Articular chondrocyte of knee joint (primary cell): Measurements from ENCODE around the gene MDH1B. TPM values are rescaled to one million over a fixed set of nuclear protein-coding genes. Genes with fewer than 3 reads are reported as not detected.

Source experiments
- small RNA-seq: library from RNA; depleted of rRNA; stranded (forward); fragments of <200 nt; gene quantifications from one replicate; pipeline ENCODE3, GENCODE V24; 2012
- total RNA-seq: library from RNA; depleted of rRNA; stranded (reverse); fragments of >200 nt; gene quantifications from 2 replicates; pipeline ENCODE4 v1.2.3, GENCODE V29; 2012

MDH1B gene
- total RNA-seq, result 2.3 and 2.7 TPM in 2 replicates

GRCh38 chr2:206765242-206766056, at the start of gene MDH1B, which contains the start of gene FASTKD2:
Gene MDH1B, minus strand, starts transcription at chr2:206765328. Its CDS starts 57 bp downstream, at chr2:206765271.
Gene FASTKD2, plus strand, starts transcription at chr2:206765606. Its CDS starts 1,088 bp downstream, at chr2:206766694.

GRCh38 chr2:206718296-206718695, 46.8 kb downstream of the MDH1B start, which contains the start of gene DYTN:
Gene DYTN, minus strand, starts transcription at chr2:206718396. Its CDS starts 117 bp downstream, at chr2:206718279.

Small RNAs within 50 kb of the gene (small RNA-seq; reads per million reads assigned to genes)
- gene MIR3130-2 (0.65 reads per million, percentile 22 among the genes with 10 or more reads in this experiment), gene RF00019 (not detected)

Other genes starting within 250 kb of the MDH1B start
- gene FAM237A, start 122.8 kb downstream of the MDH1B start, total RNA-seq, result not detected in 2 replicates
- not detected in 2 replicates for gene DYTN, start 46.9 kb downstream of the MDH1B start, total RNA-seq
- gene FASTKD2, start 278 bp upstream of the MDH1B start, total RNA-seq, result 55.7 and 60.9 TPM in 2 replicates
- gene CPO, start 174.2 kb upstream of the MDH1B start, total RNA-seq, result 0.32 TPM in 1 of 2 replicates, not detected in the other